HPDE6-E6E7 (cell line): Measurements from ENCODE around the gene GPR161.

Experiments used
- DNase-seq: peaks from one replicate; pipeline ENCODE4 v3.0.0; 2011; ENCODE audit warnings: missing footprints; ENCODE audit errors: extremely low spot score

GPR161 gene

GRCh38 chr1:168106274-168106673 is 30.5 kb downstream of the GPR161 start:
- DNase-seq, result no peak

- no peak for DNase-seq
Observed at GRCh38 chr1:168105846-168106245, 30.9 kb downstream of the GPR161 start.

- no peak for DNase-seq
Observed at GRCh38 chr1:168104535-168104934, 32.2 kb downstream of the GPR161 start.

GRCh38 chr1:168102487-168102886 is 34.2 kb downstream of the GPR161 start:
- no peak for DNase-seq

GRCh38 chr1:168101336-168101735 is 35.4 kb downstream of the GPR161 start:
- DNase-seq, result no peak

GRCh38 chr1:168100315-168101002 is 36.3 kb downstream of the GPR161 start:
- no peak for DNase-seq

- no peak for DNase-seq
Observed at GRCh38 chr1:168099337-168099801, 37.4 kb downstream of the GPR161 start.

GRCh38 chr1:168098534-168099320 is 38.0 kb downstream of the GPR161 start:
- no peak for DNase-seq

GRCh38 chr1:168097921-168098528 is 38.7 kb downstream of the GPR161 start:
- no peak for DNase-seq

- no peak for DNase-seq
Observed at GRCh38 chr1:168096296-168097165, 40.2 kb downstream of the GPR161 start.

GRCh38 chr1:168095476-168095875 is 41.3 kb downstream of the GPR161 start:
- no peak for DNase-seq

- DNase-seq, result no peak
Observed at GRCh38 chr1:168093616-168094015, 43.1 kb downstream of the GPR161 start.

GRCh38 chr1:168092566-168093355 is 44.0 kb downstream of the GPR161 start:
- no peak for DNase-seq

- DNase-seq, result no peak
Observed at GRCh38 chr1:168091720-168092550, 44.8 kb downstream of the GPR161 start.

- DNase-seq, result no peak
Observed at GRCh38 chr1:168091063-168091462, 45.7 kb downstream of the GPR161 start.

GRCh38 chr1:168090395-168090794 is 46.3 kb downstream of the GPR161 start:
- DNase-seq, result no peak

- no peak for DNase-seq
Observed at GRCh38 chr1:168089979-168090337, 46.8 kb downstream of the GPR161 start.

GRCh38 chr1:168089326-168089978 is 47.3 kb downstream of the GPR161 start:
- no peak for DNase-seq

- no peak for DNase-seq
Observed at GRCh38 chr1:168088511-168089325, 48.0 kb downstream of the GPR161 start.
